Activated CD4-positive, alpha-beta T cell treated with anti-CD3 and anti-CD28 coated beads for 48 hours (primary cell): ENCODE data around the gene HSPD1.
"Not testable (repeated sequence)": the region's sequence is repeated elsewhere in the genome, so short reads cannot be mapped to it uniquely, and the experiment has no call there.

Source experiments
- DNase-seq: peaks from one replicate; pipeline ENCODE4 v3.0.0-alpha.2; 2020

The HSPD1 gene

GRCh38 chr2:197496695-197497094, 2.9 kb downstream of the HSPD1 start:
- no peak for DNase-seq

DNA sequence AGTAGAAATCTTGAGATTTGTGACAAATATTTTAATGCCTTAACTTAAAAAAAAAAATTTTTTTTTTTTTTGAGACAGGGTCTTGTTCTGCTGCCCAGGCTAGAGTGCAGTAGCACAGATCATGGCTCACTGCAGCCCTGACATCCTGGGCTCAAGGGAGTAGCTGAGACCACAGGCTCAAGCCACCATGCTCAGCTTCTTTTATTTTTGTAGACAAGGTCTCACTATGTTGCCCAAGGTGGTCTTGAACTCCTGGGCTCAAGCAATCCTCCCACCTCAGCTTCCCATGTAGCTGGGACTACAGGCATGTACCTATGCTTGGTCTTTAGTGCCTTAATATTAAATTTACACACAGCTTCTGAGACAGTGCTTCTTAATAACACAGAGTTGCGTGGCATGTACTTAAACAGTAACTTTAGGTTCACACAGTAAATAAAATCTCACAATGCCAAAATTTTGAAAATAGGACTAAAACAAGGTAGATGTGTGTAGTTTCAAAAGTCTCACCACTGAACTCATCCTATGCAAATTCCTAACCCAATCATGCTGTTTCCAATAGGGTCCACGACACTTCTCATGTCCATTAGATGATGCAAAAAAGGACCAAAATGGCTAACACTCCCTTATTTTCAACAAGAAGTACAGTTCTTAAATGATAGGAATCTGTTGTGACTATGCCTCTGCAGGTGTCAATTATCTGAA, 4.1 kb downstream of the HSPD1 start:
- DNase-seq, result no peak

DNA sequence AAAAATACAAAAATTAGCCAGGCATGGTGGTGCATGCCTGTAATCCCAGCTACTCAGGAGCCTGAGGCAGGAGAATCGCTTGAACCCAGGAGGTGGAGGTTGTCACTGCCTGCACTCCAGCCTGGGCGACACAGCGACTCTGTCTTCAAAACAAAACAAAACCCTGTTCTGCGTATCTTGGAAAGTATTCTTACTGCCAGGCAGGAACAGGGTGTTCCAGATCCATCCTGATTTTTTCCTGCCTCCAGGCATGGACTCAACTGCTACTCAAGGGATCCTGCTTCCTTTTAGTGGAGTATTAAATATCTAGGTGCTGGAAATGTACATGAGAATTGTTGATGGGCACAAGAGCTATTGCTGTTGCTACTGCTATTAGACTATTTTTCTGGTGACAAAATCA, 12.3 kb downstream of the HSPD1 start:
- no peak for DNase-seq

GRCh38 chr2:197486175-197486574, 13.5 kb downstream of the HSPD1 start:
- no peak for DNase-seq

GRCh38 chr2:197484248-197484647, 15.4 kb downstream of the HSPD1 start:
- DNase-seq, result not testable (repeated sequence)

GRCh38 chr2:197480165-197481036, 19.2 kb downstream of the HSPD1 start:
- no peak for DNase-seq

- no peak for DNase-seq
These were observed 21.8 kb downstream of the HSPD1 start for GRCh38 chr2:197477797-197478196.

- no peak for DNase-seq
These were observed 27.5 kb downstream of the HSPD1 start for GRCh38 chr2:197472166-197472565.

DNA sequence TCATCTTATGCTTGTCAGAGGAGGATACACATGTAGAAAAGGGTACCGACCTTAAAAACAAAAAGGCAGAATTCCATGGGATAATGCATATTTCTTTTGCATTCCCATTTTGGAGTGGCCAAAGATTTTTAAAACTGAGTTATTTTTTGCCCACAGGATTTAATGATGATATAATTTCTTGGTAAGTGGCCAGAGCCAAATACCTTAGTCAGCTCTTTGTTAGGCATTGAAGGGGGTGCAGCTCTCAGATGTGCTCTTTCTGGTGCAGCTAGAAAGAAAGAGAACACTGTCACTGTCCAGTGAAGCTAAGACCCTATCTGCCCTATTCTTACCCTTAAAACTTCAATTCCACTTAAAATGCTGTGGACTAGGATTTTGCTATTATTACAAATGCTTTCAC, 35.5 kb downstream of the HSPD1 start:
- no peak for DNase-seq

GRCh38 chr2:197461057-197461456, 38.6 kb downstream of the HSPD1 start:
- DNase-seq, result no peak

DNA sequence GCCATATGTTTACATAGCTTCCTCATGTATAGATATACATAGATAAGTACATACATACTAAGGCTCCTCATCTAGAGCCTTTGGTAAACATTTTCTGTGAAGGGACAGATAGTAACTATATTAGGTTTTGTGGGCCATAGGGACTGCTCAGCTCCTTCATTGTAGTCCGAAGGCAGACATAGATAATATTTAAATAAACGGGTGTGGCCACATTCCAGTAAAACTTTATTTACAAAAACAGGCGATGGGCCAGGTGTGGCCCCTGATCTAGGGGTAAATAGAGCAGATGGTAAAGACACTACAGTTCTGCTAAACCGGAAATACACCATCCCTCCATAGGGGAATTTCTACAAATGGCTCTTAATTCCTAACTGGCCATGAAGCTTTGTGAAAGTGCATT, 39.0 kb downstream of the HSPD1 start:
- DNase-seq, result no peak

GRCh38 chr2:197455428-197455827, 44.2 kb downstream of the HSPD1 start:
- DNase-seq, result no peak

DNA sequence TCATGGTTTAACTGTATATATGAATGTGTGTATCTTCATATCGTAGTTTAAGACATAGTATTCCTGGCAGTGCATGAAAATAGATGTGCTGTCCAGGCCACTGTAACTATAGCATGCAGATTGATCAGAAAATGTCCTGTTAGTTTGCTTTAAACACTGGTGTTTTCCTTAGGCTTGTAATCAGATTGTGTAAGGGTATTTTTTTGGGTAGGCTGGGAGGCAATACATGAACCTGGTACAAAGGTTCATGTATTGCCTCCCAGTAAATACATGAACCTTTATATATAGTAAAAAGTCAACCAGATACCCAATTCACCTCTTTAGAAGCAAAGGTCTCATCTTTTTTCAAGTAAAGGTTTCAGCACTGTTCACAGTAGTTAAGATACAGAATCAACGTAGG, 44.7 kb downstream of the HSPD1 start:
- DNase-seq, result no peak

- DNase-seq, result no peak
These were observed 45.7 kb downstream of the HSPD1 start for GRCh38 chr2:197453914-197454398.

GRCh38 chr2:197453123-197453913, 46.3 kb downstream of the HSPD1 start, which contains the start of gene COQ10B:
TSS of gene COQ10B (plus strand) at chr2:197453552. CDS start at chr2:197453561, 9 bp downstream.
- DNase-seq, result peak; percentile 99

DNA sequence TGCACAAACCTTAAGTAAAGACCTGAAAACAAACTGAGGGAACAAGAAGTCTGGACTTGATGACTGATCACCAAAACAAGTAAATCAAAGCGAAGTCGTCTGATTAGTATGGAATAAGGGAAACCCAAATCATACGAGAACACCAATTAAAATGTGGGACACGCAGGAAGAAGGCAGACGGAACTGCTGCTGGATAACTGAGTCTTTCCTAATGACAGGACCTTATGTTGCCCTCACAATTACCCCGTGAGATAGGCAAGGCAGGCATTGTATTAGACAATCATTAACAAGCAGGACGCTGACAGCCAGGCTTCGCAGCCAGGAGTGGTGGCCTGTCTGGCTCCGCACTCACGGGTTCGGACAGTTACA, 46.9 kb downstream of the HSPD1 start:
- DNase-seq, result no peak

DNA sequence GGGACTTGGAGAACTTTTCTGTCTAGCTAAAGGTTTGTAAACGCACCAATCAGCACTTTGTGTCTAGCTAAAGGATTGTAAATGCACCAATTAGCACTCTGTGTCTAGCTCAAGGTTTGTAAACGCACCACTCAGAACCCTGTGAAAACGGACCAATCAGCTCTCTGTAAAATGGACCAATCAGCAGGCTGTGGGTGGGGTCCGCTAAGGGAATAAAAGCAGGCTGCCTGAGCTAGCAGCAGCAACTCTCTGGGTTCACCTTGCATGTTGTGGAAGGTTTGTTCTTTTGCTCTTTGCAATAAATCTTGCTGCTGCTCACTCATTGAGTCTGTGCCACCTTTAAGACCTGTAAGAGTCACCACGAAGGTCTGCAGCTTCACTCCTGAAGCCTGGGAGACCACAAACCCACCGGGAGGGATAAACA, 48.7 kb downstream of the HSPD1 start:
- DNase-seq, result peak; percentile 21

DNA sequence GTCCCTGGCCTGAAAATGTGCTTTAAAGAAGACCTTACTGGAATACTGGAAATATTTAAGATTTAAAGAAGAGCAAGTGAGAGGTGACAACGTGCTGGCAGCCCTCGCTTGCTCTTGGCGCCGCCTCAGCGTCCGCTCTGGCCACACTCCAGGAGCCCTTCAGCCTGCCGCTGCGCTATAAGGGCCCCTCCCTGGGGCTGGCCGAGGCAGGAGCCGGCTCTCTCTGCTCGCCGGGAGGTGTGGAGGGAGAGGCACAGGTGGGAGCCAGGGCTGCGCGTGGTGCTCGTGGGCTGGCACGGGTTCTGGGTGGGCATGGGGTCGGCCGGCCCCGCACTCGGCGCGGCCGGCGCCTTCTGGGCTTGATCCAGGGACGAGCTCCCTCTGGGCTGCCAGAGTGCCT, 49.2 kb downstream of the HSPD1 start:
- DNase-seq, result no peak

DNA sequence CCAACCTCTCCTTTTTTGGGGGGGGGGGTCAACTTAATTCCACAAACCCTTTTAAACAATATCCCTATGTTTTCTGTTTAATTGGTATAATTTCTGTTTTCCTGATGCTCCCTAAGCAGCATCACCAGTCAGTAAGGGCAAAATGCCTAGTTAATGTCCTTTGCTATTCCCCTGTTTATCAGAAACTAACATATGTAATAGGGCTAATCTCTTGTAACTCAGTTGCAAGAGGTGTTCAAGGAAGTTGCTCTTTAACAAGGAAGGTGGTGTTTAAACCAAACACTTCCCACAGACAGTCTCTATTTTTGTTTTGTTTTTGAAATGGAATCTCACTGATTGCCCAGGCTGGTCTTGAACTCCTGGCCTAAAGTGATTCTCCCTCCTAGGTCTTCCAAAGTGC, 52.8 kb downstream of the HSPD1 start:
- no peak for DNase-seq

- DNase-seq, result no peak
These were observed 53.9 kb downstream of the HSPD1 start for GRCh38 chr2:197445746-197446145.

GRCh38 chr2:197442857-197443256, 56.8 kb downstream of the HSPD1 start:
- DNase-seq, result no peak

- DNase-seq, result no peak
These were observed 62.3 kb downstream of the HSPD1 start for GRCh38 chr2:197437380-197437779.
